T-helper 17 cell (primary cell): ENCODE results near the gene TARS3. TPM values are rescaled to one million over a fixed set of nuclear protein-coding genes. Genes with fewer than 3 reads are reported as not detected.
"Not testable (repeated sequence)": the region's sequence is repeated elsewhere in the genome, so short reads cannot be mapped to it uniquely, and the experiment has no call there.

ENCODE experiments used
- ATAC-seq: fragments of 150-1000 bp; cut with Tn5 transposase; 2 replicates; pipeline ENCODE4 v1.10.0; 2021; ENCODE audit warnings: mild to moderate bottlenecking, moderate library complexity
- DNase-seq, 3 donors: peaks; one replicate each; pipeline versions ENCODE4 v3.0.0 to v3.0.0-alpha.2; 2020 to 2021
- H3K9me3 ChIP-seq: one replicate; pipeline ENCODE4 v1.7.0; 2013; ENCODE audit warnings: low read length, mild to moderate bottlenecking; ENCODE audit not compliant: control insufficient read depth, poor library complexity, severe bottlenecking
- H3K27ac Mint-ChIP-seq: one replicate; pipeline ENCODE4 v1.8.0; 2022; ENCODE audit warnings: mild to moderate bottlenecking, moderate library complexity, mixed read lengths
- H3K27me3 Mint-ChIP-seq: one replicate; pipeline ENCODE4 v1.8.0; 2022; ENCODE audit warnings: mixed read lengths
- H3K36me3 Mint-ChIP-seq: one replicate; pipeline ENCODE4 v1.8.0; 2022; ENCODE audit warnings: low read depth, mixed read lengths
- H3K4me1 Mint-ChIP-seq: one replicate; pipeline ENCODE4 v1.8.0; 2022; ENCODE audit warnings: mild to moderate bottlenecking, mixed read lengths
- H3K4me3 Mint-ChIP-seq: one replicate; pipeline ENCODE4 v1.8.0; 2022; ENCODE audit warnings: mild to moderate bottlenecking, moderate library complexity, mixed read lengths
- total RNA-seq, 4 donors: library from RNA in 2 of 4; stranded (reverse) in 2 of 4; gene quantifications; one replicate each; pipeline ENCODE4 v1.2.3 and lab custom pipeline; 2022 to 2026

TARS3 gene
- total RNA-seq (10 to 100 TPM; 13.4 to 17.6 TPM), total RNA-seq (lab: John Stamatoyannopoulos, UW) (42.1 to 55.5 reads per million in 2 donors)

DNA sequence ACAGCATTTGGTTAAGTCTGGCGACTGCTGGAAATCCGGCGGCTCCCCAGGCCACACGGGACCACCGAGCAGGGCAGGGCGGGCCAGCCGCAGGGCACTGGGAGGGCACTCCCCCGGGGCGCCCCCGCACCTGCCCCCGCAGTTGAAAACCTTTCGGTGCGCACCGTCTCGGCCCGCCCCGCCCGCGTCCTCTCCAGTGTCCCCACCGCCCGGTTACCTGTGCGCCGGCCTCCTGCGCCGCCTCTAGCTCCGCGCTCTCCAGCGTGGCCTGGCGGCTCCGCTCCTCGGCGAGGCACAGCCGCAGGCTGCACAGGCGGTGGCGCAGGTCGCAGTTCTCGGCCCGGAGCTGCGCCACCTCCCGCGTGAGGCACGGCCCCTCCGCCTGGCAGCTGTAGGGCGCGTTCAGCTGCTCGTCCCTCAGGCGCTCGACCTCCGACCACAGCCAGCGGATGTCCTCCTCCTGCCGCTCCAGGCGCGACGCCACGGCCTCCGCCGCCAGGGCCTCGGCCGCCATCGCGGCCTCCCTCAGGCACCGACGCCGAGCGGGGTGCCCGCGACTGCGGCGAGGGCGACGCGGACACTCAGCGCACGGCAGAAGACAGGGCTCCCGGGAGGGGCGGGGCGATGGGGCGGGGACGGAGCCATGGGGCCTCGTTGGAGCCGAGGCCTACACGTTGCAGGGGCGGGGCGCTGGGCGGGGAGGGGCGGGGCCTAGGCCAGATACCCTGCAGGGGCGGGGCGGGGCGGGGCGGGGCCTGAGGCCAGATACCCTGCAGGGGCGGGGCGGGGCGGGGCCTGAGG is at the start of gene TARS3:
TARS3 (minus strand) TSS at position 600 of the 801 bp plus-strand sequence; CDS start at position 514, 86 bp downstream.
- Mint-ChIP-seq H3K27ac (no peak within 1 kb of the TSS), H3K4me1 (peaks cover 16% of the 10 kb centered on the region), H3K4me3 (peak within 1 kb of the TSS; percentile 90), H3K27me3 (no peaks in the 10 kb centered on the region), H3K36me3 (peaks cover 8% of the 10 kb centered on the region)
- DNase-seq: peak; percentile 85 to 99 (median 96)
- no peaks in the 10 kb centered on the region for H3K9me3 ChIP-seq
- ATAC-seq: peak; percentile 92

DNA sequence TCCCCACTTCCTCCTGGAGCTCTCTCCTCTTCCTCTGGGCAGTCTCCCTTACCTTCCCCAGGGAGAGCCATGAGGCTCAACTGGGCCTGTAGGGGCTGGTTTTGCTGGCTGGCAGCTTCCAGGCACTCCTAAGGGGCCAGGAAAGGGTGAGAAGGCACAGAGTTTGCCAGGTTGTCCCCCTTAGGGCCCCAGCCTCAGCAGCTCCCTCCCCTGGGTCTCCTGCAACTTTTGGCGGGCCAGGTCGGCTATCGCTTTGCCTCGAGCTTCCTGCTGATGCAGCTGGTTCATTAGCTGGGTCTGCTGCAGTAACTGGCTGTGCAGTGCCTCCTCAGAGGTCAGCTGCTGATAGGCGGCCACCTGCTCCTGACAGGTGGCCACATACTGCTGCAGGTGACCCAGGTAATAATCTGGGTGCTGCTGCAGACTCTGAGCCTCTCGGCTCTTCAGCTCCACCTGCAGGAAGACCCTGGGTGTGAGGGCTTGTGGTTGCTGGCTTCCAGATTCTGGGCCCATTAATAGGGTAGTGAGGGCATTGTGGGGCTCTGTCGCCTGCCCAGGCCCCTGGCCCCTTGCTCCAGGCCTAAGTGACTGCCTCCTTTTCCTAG is 49.3 kb upstream of the TARS3 start:
- H3K9me3 ChIP-seq: no peaks in the 10 kb centered on the region
- Mint-ChIP-seq H3K27ac (no peak overlapping the region), H3K27me3 (peaks cover 17% of the 10 kb centered on the region), H3K4me3 (no peak overlapping the region), H3K36me3 (peaks cover 6% of the 10 kb centered on the region), H3K4me1 (peaks cover 3% of the 10 kb centered on the region)
- DNase-seq (no peak), ATAC-seq (no peak)

DNA sequence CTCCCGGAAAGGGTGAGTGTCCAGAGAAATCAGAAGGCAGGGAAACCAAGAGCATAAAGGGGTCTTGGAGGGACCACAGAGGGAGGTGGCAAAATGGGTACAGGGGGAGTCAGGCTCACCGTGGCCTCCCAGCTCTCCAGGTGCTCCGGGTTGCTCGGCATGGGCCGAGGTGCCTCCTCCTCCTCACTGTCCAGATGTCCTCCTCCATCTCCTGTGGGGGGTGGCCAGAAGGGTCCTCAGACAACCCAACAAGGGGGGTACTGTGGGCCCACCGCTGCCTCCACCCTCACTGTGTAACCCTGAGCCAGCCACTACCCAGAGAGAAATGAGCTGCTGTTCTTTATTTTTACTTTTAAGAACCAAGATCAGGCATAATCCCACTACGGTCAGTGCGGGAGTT is 48.6 kb upstream of the TARS3 start:
- no peaks in the 10 kb centered on the region for H3K9me3 ChIP-seq
- ATAC-seq (no peak), DNase-seq (no peak)
- Mint-ChIP-seq H3K4me3 (no peak overlapping the region), H3K27ac (no peak overlapping the region), H3K36me3 (peaks cover 6% of the 10 kb centered on the region), H3K4me1 (peaks cover 3% of the 10 kb centered on the region), H3K27me3 (peaks cover 11% of the 10 kb centered on the region)

DNA sequence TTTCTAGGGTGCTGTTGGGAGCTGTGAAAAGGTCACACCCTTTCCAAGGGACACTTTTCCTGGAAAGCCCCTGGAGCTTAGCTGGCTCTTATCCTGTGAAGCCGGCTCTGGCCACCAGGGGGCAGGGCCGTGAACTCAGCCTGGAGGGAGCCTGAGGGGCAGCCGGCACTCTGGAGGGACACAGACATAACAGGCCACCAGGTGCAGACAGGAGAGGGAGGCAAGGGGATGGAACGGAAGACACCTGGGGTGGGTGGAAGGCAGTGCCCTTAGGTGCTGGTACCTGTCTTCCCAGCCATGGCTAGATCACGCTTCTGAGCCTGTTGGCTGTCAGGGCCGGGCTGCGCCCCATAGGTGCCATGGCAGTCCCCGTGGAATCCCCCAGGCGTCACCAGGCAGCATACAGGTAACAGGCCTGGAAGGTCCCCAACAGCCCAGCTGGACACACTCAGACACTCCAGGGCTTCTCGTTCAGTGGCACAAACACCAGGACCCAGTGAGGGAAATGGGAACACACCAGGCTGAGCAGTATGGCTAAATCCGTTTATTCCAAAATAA is 42.9 kb upstream of the TARS3 start:
- H3K36me3 Mint-ChIP-seq, H3K4me1 Mint-ChIP-seq, H3K27ac Mint-ChIP-seq, H3K27me3 Mint-ChIP-seq, H3K9me3 ChIP-seq, H3K4me3 Mint-ChIP-seq, ATAC-seq, DNase-seq: not testable (repeated sequence)

DNA sequence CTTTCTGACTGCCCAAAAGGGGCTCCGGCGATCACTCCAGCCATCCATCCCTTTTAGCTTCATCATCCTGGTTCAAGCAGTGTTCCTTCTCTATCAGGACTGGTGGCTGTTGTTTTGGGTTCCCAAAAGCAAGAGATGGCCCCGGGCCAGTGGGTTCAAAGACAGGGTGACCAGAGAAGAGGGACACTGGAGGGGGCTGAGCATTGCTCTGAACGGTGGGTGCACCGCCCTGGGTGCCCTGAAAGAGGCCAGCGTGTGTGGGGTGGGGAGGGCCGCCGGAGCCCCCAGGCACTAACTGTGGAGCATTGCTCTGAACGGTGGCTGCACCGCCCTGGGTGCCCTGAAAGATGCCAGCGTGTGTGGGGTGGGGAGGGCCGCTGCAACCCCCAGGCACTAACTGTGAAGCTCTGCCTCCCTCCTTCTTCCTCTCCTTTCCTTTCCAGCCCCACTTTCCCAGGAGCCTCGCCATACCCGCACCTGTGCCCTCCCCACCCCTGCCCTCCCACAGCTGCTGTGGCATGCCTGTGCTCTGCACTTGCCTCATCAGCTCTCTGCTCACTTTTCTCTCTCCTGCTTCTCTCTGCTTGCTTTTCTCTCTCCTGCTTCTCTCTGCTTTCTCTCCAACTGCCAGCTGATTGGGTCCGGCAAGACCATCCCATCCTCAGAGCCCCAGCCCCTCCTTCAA is 41.6 kb upstream of the TARS3 start:
- Mint-ChIP-seq H3K27ac (no peak overlapping the region), H3K4me3 (no peak overlapping the region), H3K4me1 (no peaks in the 10 kb centered on the region), H3K27me3 (no peaks in the 10 kb centered on the region), H3K36me3 (no peaks in the 10 kb centered on the region)
- DNase-seq: no peak
- H3K9me3 ChIP-seq: no peaks in the 10 kb centered on the region
- ATAC-seq: no peak

DNA sequence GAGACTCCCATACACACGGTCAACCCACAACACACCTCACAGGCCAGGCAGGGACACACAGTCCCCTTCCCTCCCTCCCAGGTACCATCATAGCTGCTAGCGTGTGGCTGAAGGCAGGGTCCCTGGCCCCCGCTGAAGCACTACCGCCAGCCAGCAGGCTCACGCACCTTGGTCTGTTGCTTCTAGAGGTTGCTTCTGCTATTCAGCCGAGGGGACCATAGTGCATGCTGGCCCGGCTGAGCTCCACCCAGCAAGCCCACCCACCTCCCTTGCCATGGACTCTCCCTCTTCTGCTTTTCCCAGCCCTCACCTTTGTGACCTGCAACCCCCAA is 41.0 kb upstream of the TARS3 start:
- not testable (repeated sequence) for H3K36me3 Mint-ChIP-seq, H3K27me3 Mint-ChIP-seq, H3K9me3 ChIP-seq, H3K27ac Mint-ChIP-seq, H3K4me1 Mint-ChIP-seq, DNase-seq, H3K4me3 Mint-ChIP-seq, ATAC-seq

DNA sequence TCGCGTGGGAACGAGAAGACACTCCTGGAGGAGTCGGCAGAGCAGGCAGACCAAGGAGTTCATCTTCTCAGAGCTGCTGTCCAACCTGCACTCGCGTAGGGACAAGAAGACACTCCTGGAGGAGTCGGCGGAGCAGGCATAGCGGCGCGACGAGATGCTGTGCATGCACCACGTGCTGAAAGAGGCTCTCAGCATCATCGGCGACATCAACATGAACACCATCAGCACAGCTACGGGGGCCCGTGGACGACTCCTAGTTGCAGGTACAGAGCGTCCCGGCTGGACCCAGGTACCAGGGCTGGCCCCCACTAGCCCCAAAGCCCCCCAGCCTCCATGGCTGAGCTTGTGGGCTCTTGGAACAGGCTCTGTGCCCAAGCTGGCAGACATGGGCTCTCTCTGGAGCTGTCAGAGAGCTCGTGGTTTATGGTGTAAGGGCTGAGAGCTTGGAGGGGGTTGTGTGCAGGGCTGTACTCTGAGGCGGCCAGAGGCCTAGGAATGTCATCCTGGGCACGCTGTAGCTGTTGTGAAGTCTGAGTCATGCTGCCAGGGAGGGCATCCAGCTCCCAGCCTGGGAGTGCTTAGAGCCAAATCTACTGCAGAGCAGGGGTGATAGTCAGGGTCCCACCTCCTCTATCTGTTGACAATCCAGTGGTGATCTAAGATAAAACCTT is 40.5 kb upstream of the TARS3 start:
- H3K27ac Mint-ChIP-seq, H3K4me3 Mint-ChIP-seq, H3K36me3 Mint-ChIP-seq, H3K27me3 Mint-ChIP-seq, ATAC-seq, H3K9me3 ChIP-seq, DNase-seq, H3K4me1 Mint-ChIP-seq: not testable (repeated sequence)

DNA sequence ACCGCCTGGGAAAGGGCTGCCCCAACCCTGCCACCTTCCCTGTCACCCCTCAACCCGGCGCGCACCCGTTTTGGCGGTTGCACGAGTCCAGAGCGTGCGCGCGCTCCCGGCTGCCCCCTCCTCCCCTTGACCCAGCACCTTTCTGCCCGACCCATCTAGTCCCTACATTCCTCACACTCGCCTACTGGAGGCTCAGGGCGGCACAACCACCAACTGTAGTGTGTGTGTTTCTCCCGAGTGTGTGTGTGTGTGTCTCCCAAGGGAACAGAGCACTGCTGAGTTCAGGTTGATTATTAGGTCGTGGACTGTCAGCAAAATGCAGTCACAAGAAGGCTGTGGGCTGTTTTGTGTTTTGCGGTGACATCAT is 22.4 kb upstream of the TARS3 start:
- not testable (repeated sequence) for H3K27me3 Mint-ChIP-seq, ATAC-seq, H3K4me1 Mint-ChIP-seq, H3K27ac Mint-ChIP-seq, H3K36me3 Mint-ChIP-seq, H3K9me3 ChIP-seq, DNase-seq
- H3K4me3 Mint-ChIP-seq: peak overlapping the region; percentile 84

DNA sequence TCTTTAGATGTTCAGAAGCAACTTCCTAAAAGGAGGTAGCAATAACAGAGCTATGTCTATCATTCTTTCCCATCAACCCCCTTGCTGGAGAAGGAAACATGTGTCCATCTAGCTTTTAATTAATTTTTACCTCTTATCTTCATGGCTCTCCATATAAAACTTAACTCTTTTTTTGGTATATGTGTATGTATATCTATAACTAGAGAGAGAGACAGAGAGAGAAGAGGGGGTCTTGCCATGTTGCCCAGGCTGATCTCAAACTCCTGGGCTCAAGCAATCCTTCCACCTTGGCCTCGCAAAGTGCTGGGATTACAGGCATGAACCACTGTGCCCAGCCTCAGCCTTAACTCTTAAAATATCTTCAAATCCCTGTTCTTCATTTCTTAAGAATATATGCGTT is 10.6 kb upstream of the TARS3 start:
- not testable (repeated sequence) for H3K36me3 Mint-ChIP-seq, ATAC-seq, H3K4me3 Mint-ChIP-seq, H3K4me1 Mint-ChIP-seq, H3K9me3 ChIP-seq, H3K27me3 Mint-ChIP-seq, DNase-seq
- H3K27ac Mint-ChIP-seq: peak overlapping the region; percentile 14

DNA sequence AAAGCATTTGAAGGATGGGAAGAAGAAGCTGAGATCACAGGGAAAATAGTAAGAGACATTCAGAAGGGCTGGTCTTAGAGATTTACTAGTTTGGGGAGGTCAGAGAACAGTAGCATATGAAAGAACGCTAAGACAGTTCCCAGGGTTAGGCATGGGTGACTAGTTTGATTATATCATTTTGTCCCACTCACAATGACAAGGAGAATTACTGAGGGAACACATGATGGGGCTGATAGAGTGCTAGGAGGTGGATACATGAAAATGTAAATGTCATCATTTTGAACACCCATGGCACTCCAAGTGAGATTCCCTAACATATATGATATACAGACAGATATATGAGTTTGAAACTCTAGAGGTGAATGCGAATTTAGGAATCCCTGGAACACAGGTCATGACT is 9.3 kb upstream of the TARS3 start:
- H3K9me3 ChIP-seq: no peaks in the 10 kb centered on the region
- H3K4me1 Mint-ChIP-seq: peaks cover 4% of the 10 kb centered on the region
- no peaks in the 10 kb centered on the region for H3K27me3 Mint-ChIP-seq
- no peak for ATAC-seq
- no peaks in the 10 kb centered on the region for H3K36me3 Mint-ChIP-seq
- no peak overlapping the region for H3K4me3 Mint-ChIP-seq
- H3K27ac Mint-ChIP-seq: no peak overlapping the region
- no peak for DNase-seq

DNA sequence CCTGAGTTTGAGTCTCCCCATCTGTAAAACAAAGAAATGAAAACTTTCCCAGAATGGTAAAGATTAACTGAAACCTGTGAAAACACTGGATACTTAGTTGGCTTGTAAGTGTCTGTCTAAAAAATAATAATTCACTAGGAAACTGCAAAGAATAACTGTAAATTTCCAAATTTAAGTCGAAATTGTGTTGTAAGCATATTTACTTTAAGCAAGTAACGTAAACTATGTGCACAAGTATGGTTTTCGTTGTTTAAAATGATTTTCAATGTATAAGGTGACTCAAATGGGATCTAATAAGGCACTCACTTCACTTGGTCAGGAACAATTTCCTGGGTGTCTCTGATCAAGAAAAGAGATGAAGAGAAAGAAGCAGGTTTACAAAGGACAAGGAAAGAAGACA is 8.5 kb upstream of the TARS3 start:
- DNase-seq (no peak), ATAC-seq (no peak)
- Mint-ChIP-seq H3K4me3 (no peak overlapping the region), H3K27ac (no peak overlapping the region), H3K4me1 (peaks cover 4% of the 10 kb centered on the region), H3K36me3 (no peaks in the 10 kb centered on the region), H3K27me3 (no peaks in the 10 kb centered on the region)
- no peaks in the 10 kb centered on the region for H3K9me3 ChIP-seq

DNA sequence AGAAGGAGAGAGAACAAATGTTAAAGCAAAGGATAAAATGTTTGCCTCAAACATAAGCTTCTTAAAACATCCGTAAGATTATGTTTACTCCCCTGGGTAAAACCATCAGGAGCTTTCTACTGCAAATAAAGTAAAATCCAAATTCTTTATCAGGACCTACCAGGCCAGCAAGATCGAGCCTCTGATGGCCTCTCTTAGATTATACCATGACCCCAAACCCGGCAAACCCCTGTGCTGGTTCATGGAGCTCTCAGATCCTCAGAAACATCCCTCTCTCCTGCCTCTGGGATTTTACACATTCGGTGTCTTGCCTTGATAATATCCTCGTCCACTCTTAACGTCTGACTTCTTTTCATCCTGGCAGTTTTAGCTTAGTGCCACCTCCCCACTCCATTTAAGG is 7.5 kb upstream of the TARS3 start:
- peak overlapping the region; percentile 8 for H3K4me3 Mint-ChIP-seq
- no peaks in the 10 kb centered on the region for H3K9me3 ChIP-seq
- DNase-seq (no peak), ATAC-seq (no peak)
- no peaks in the 10 kb centered on the region for H3K36me3 Mint-ChIP-seq
- H3K27ac Mint-ChIP-seq: no peak overlapping the region
- no peaks in the 10 kb centered on the region for H3K27me3 Mint-ChIP-seq
- H3K4me1 Mint-ChIP-seq: peaks cover 4% of the 10 kb centered on the region

DNA sequence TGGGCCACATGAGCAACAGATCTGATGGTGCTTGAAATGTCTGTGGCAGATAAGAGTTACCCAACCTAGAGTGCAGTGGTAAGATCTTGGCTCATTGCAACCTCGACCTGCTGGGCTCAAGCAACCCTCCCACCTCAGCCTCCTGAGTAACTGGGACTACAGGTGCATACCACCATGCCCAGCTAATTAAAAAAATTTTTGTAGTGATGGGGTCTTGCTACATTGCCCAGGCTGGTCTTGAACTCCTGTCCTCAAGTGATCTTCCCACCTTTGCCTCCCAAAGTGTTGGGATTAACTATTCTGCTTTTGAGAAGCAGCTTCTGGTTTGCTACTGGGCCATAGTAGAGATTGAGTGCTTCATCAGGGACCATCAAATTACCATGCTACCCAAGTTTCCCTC is 2.9 kb upstream of the TARS3 start:
- Mint-ChIP-seq H3K27ac (no peak overlapping the region), H3K4me3 (no peak overlapping the region), H3K36me3 (no peaks in the 10 kb centered on the region), H3K27me3 (no peaks in the 10 kb centered on the region), H3K4me1 (peaks cover 9% of the 10 kb centered on the region)
- no peak for DNase-seq
- no peaks in the 10 kb centered on the region for H3K9me3 ChIP-seq
- ATAC-seq: no peak
